ENCODE measurements around the gene F12.

The F12 gene

GRCh38 chr5:177446200-177447065 lies 37.1 kb upstream of the F12 start, which contains the start of gene PRR7:
Gene PRR7 (plus strand): TSS chr5:177446814. CDS start chr5:177455068, 8,254 bp downstream.
- DNase-seq: peak; percentile 40

GRCh38 chr5:177445917-177446199 lies 36.5 kb upstream of the F12 start:
- DNase-seq: no peak

- DNase-seq: peak; percentile 27
Observed at GRCh38 chr5:177445052-177445916, 35.9 kb upstream of the F12 start.

- DNase-seq: no peak
Observed at GRCh38 chr5:177444106-177445051, 35.0 kb upstream of the F12 start.

- no peak for DNase-seq
Observed at GRCh38 chr5:177443144-177443983, 34.0 kb upstream of the F12 start.

- no peak for DNase-seq
Observed at GRCh38 chr5:177442066-177442826, 32.9 kb upstream of the F12 start.

- no peak for DNase-seq
Observed at GRCh38 chr5:177440990-177441780, 31.8 kb upstream of the F12 start.

GRCh38 chr5:177440211-177440989 lies 31.0 kb upstream of the F12 start:
- DNase-seq: no peak

GRCh38 chr5:177439518-177440053 lies 30.2 kb upstream of the F12 start:
- no peak for DNase-seq

- no peak for DNase-seq
Observed at GRCh38 chr5:177438468-177438867, 29.1 kb upstream of the F12 start.

GRCh38 chr5:177437623-177438022 lies 28.3 kb upstream of the F12 start:
- DNase-seq: no peak

GRCh38 chr5:177435847-177436536 lies 26.6 kb upstream of the F12 start:
- DNase-seq: no peak

- DNase-seq: no peak
Observed at GRCh38 chr5:177434942-177435738, 25.8 kb upstream of the F12 start.

- no peak for DNase-seq
Observed at GRCh38 chr5:177434437-177434836, 25.1 kb upstream of the F12 start.

GRCh38 chr5:177433658-177434217 lies 24.4 kb upstream of the F12 start:
- DNase-seq: no peak

- no peak for DNase-seq
Observed at GRCh38 chr5:177432839-177433657, 23.7 kb upstream of the F12 start.
